ENCODE results near the gene LPP. TPM values are rescaled to one million over a fixed set of nuclear protein-coding genes. Genes with fewer than 3 reads are reported as not detected.

LPP gene
- total and polyA plus RNA-seq, 9 of the 15 experiments (the other 6 are each of a cell fraction or from before 2014, with no cell fraction given) = 0.07 to 0.18 TPM; not detected in 7

DNA sequence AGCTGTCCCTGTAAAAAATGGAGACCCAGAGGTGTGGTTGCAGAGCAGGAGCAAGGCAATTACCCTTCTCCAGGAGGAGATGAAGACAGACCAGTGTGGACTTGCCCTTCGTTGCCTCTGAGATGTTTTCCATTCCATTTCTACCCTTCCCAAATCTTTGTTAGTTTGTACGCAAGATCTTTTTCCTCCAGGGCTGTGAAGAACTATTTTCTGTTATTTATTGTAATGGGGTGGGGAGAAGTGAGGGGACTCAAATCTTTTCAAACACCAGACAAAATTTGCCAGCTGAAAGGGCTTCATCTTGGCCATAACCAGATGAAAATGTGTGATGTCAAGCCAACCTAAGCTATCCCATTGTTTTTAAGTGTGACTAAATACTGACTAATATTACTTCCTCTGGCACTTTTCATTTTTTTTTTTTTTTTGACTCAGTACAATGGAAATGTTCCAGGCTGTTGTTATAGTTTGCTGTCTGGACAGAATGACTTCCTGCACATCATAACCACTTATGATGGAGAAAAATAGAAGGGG is 746.5 kb downstream of the LPP start:
- BruUV-seq (replicated peaks) = no TSS peak
- ChIA-PET CTCF (ENCODE audit: low intra/inter-chr PET ratio) (no interaction called here), POLR2A (no interaction called here)
- H3K9me3 ChIP-seq (replicated peaks; ENCODE audit: control insufficient read depth, insufficient read depth, low read depth, low read length) = no peaks in the 10 kb centered on the region
- FAIRE-seq = no peak
- 0% methylated on average over 2 of the region's 2 CpGs for WGBS (ENCODE audit: insufficient coverage, low coverage, missing lambda C conversion rate)
- TF ChIP-seq GATAD2B (IDR thresholded peaks at IDR 0.05; ENCODE audit: borderline replicate concordance) = no peak
- no peak for TF ChIP-seq ZNF444 (CRISPR knock-in tag; IDR thresholded peaks at IDR 0.05)
- TF ChIP-seq SIRT6 (IDR thresholded peaks at IDR 0.05; ENCODE audit: low read depth, low read length) = no peak
- TF ChIP-seq ZNF253 (CRISPR knock-in tag; conservative IDR thresholded peaks at IDR 0.05) = no peak
- TF ChIP-seq, protein P1, sequence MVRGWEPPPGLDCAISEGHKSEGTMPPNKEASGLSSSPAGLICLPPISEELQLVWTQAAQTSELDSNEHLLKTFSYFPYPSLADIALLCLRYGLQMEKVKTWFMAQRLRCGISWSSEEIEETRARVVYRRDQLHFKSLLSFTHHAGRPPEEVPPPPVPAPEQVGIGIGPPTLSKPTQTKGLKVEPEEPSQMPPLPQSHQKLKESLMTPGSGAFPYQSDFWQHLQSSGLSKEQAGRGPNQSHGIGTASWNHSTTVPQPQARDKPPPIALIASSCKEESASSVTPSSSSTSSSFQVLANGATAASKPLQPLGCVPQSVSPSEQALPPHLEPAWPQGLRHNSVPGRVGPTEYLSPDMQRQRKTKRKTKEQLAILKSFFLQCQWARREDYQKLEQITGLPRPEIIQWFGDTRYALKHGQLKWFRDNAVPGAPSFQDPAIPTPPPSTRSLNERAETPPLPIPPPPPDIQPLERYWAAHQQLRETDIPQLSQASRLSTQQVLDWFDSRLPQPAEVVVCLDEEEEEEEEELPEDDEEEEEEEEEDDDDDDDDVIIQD (CRISPR knock-in tag; IDR thresholded peaks at IDR 0.05) = no peak
- H3K4me1 ChIP-seq (replicated peaks in 1 of 2; ENCODE audit: control insufficient read depth in 2 of 2, insufficient read depth in 2 of 2, low read length in 2 of 2) = no peaks in the 10 kb centered on the region
- no peaks in the 10 kb centered on the region for H3K27me3 ChIP-seq (ENCODE audit: control insufficient read depth in 2 of 2, insufficient read depth in 2 of 2, low read length in 2 of 2)
- ATAC-seq = no peak
- H3K4me3 ChIP-seq = no peak overlapping the region
- no peak overlapping the region for H3K27ac ChIP-seq (ENCODE audit: extremely low read depth, low read depth, low read length)
- no peak for DNase-seq (ENCODE audit: extremely low read depth in 1 of 4, low spot score in 3 of 4)
- no peaks in the 10 kb centered on the region for H3K36me3 ChIP-seq (ENCODE audit: control insufficient read depth, insufficient read depth, low read length)
- in situ Hi-C loops (cut with MboI) = no loop called here
- intact Hi-C loops (cut with micrococcal nuclease) = no loop called here
- no peaks in the 10 kb centered on the region for H3K79me2 ChIP-seq (ENCODE audit: control insufficient read depth, insufficient read depth, low read length)
- no peak overlapping the region for H3K9ac ChIP-seq (ENCODE audit: insufficient read depth in 1 of 2, low read depth in 2 of 2, low read length in 2 of 2)
- no peaks in the 10 kb centered on the region for H4K20me1 ChIP-seq (replicated peaks; ENCODE audit: control insufficient read depth, insufficient read depth, low read length)
- H2AFZ ChIP-seq (ENCODE audit: low read depth, low read length) = no peak overlapping the region
- no peak overlapping the region for H3K4me2 ChIP-seq (ENCODE audit: insufficient read depth, low read length)
- H3K9me1 ChIP-seq (ENCODE audit: control insufficient read depth, insufficient read depth, low read length) = no peaks in the 10 kb centered on the region

Measured in K562 (cell line).